Stimulated activated memory B cell treated with anti-CD40 and anti-IgM and Interleukin-4, amounts not matched to agents 10 μg/mL and 1 μg/mL and 100 μg/mL, for 72 hours (primary cell): ENCODE measurements around the gene HOXD1.

ENCODE experiments used
- ATAC-seq: fragments of 150-1000 bp; cut with Tn5 transposase; 2 replicates; pipeline ENCODE4 v1.10.0; 2021
- H3K27ac Mint-ChIP-seq: one replicate; pipeline ENCODE4 v1.8.0; 2022; ENCODE audit warnings: mild to moderate bottlenecking, mixed read lengths
- H3K27me3 Mint-ChIP-seq: one replicate; pipeline ENCODE4 v1.8.0; 2022; ENCODE audit warnings: mixed read lengths
- H3K36me3 Mint-ChIP-seq: one replicate; pipeline ENCODE4 v1.8.0; 2022; ENCODE audit warnings: mixed read lengths
- H3K4me1 Mint-ChIP-seq: one replicate; pipeline ENCODE4 v1.8.0; 2022; ENCODE audit warnings: mixed read lengths
- H3K4me3 Mint-ChIP-seq: one replicate; pipeline ENCODE4 v1.8.0; 2022; ENCODE audit warnings: mild to moderate bottlenecking, moderate library complexity, mixed read lengths
- H3K9me3 Mint-ChIP-seq: one replicate; pipeline ENCODE4 v1.8.0; 2022; ENCODE audit warnings: mixed read lengths

Gene HOXD1

DNA sequence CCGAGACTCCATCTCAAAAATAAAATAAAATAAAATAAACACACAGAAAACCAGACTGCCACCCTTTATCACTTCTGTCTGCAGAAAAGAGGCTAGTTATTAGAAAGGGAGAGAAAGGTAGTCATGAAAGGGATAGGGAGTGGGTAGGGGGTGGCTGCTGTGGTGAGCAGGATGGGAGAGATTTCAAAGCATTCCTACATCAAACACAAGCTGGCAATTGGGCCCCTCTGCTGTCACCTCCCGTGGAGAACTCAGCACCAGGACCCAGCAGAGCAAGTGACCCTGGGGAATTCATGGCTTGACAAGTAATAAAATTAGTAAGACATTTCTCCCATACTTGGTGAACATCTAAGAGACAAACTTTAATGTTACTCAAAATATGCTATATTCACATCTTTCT, 3.7 kb upstream of the HOXD1 start:
- Mint-ChIP-seq H3K27me3 (peaks cover 68% of the 10 kb centered on the region), H3K9me3 (no peaks in the 10 kb centered on the region), H3K4me3 (no peak overlapping the region), H3K36me3 (no peaks in the 10 kb centered on the region), H3K27ac (no peak overlapping the region), H3K4me1 (peaks cover 20% of the 10 kb centered on the region)
- ATAC-seq = no peak

DNA sequence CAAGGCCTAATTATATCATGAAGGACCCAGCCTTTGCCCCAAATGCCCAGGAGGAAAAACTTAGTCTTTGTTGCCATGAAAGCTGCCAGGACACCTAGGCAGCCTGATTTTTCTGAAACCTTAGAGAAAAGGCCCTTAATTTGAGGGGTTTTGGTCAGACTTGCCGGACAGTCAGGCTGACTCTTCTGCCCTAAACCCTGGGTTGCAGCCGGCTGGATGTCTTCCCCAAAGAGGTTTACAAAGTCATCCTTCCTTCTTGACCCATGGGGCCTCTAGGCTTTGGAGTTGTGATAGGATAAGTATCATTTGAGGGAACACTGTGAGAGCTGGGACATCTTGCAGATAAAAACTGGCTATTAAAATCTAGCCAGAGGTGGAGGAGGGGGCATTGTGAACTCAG, 2.4 kb upstream of the HOXD1 start:
- Mint-ChIP-seq H3K4me1 (peaks cover 23% of the 10 kb centered on the region), H3K9me3 (no peaks in the 10 kb centered on the region), H3K4me3 (no peak overlapping the region), H3K36me3 (no peaks in the 10 kb centered on the region), H3K27me3 (peaks cover 62% of the 10 kb centered on the region), H3K27ac (no peak overlapping the region)
- ATAC-seq = no peak

DNA sequence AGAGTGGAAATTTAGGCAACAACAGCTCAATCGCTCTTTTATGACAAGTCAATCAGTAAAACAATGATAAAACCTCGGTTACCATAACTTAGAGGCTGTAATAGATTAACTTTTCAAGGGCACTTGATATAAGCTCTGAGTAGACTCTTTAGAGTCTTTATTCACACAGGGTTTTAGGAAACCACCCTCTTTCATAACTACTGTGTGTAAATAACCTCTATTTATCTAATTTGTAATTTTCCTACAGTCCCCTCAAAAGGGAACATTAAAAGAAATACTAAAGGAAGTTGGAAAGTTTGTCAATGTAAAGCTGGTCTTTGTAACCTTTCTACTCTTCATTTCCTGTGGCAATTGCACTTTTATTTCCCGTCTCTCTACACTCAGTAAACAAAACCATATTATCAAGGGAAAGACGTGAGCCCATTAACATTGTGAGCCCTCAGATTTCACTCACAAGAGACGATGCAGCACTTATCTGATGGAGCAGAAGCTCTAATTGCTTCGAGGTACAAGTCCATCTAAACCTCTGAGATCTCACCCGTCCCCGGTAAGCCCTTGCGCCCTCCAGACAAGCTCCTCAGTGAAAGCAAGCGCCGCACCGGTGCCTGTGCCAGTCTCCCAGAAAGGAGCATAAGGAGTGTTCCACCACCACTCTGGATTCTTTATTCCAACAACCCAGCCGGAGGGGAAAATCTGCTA, 1.1 kb upstream of the HOXD1 start:
- ATAC-seq = no peak
- Mint-ChIP-seq H3K9me3 (no peaks in the 10 kb centered on the region), H3K27ac (no peak overlapping the region), H3K27me3 (peaks cover 57% of the 10 kb centered on the region), H3K36me3 (no peaks in the 10 kb centered on the region), H3K4me3 (peak overlapping the region; percentile 75), H3K4me1 (peaks cover 23% of the 10 kb centered on the region)

DNA sequence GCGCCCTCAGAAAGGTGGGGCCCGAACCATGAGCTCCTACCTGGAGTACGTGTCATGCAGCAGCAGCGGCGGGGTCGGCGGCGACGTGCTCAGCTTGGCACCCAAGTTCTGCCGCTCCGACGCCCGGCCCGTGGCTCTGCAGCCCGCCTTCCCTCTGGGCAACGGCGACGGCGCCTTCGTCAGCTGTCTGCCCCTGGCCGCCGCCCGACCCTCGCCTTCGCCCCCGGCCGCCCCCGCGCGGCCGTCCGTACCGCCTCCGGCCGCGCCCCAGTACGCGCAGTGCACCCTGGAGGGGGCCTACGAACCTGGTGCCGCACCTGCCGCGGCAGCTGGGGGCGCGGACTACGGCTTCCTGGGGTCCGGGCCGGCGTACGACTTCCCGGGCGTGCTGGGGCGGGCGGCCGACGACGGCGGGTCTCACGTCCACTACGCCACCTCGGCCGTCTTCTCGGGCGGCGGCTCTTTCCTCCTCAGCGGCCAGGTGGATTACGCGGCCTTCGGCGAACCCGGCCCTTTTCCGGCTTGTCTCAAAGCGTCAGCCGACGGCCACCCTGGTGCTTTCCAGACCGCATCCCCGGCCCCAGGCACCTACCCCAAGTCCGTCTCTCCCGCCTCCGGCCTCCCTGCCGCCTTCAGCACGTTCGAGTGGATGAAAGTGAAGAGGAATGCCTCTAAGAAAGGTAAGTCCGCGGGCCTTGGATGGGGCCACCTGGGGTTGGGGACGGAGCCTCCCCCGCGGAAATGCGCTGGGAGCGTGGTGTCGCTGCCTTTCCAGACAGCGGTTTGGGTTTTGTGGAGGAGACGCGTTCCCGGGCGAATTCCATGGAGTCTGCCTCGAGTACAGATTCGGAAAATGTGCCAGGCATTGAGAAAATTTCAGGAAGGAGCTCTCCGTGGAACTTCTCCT, 559 bp downstream of the HOXD1 start:
- H3K4me1 Mint-ChIP-seq = peaks cover 23% of the 10 kb centered on the region
- no peaks in the 10 kb centered on the region for H3K9me3 Mint-ChIP-seq
- no peaks in the 10 kb centered on the region for H3K36me3 Mint-ChIP-seq
- H3K27me3 Mint-ChIP-seq = peaks cover 64% of the 10 kb centered on the region
- peak; percentile 18 for ATAC-seq
- H3K4me3 Mint-ChIP-seq = peak overlapping the region; percentile 54
- H3K27ac Mint-ChIP-seq = no peak overlapping the region

DNA sequence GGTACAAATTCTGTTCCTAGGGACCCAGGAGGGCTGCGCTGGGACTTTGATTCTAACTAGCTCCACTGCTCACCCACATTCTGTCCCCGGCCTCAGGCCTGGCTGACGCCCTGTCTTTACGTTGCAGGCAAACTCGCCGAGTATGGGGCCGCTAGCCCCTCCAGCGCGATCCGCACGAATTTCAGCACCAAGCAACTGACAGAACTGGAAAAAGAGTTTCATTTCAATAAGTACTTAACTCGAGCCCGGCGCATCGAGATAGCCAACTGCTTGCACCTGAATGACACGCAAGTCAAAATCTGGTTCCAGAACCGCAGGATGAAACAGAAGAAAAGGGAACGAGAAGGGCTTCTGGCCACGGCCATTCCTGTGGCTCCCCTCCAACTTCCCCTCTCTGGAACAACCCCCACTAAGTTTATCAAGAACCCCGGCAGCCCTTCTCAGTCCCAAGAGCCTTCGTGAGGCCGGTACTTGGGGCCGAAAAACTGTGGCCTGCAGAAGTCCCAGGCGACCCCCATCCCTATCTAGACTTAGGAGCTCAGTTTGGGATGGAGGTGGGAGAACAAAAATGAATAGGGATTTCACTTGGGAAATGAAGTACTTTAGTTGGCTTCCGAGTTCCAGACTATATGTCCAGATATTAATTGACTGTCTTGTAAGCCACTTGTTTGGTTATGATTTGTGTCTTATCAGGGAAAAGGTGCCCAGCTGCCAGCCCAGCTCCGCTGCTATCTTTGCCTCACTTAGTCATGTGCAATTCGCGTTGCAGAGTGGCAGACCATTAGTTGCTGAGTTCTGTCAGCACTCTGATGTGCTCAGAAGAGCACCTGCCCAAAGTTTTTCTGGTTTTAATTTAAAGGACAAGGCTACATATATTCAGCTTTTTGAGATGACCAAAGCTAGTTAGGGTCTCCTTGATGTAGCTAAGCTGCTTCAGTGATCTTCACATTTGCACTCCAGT, 1.5 kb downstream of the HOXD1 start:
- Mint-ChIP-seq H3K27me3 (peaks cover 71% of the 10 kb centered on the region), H3K36me3 (no peaks in the 10 kb centered on the region), H3K4me3 (no peak overlapping the region), H3K9me3 (no peaks in the 10 kb centered on the region), H3K4me1 (peaks cover 23% of the 10 kb centered on the region), H3K27ac (no peak overlapping the region)
- ATAC-seq = no peak

DNA sequence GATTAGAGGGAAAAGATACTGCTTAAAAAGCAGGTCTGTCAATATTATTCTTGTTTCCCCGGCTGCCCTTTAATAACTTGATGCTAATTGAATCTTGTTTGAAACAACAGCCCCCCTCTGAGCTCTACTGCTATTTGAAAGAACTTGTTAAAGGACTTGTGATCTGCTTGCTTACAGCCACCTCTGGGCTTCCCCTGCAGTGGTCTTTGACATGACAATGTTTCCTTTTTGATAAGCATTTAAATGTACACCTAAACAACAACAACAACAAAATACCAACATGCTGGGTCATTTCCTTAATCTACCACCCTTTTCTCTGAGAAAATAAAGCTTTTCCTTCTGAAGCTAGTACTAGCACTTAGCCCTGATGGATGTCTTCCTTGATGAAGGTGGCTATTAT, 3.9 kb downstream of the HOXD1 start:
- ATAC-seq = no peak
- Mint-ChIP-seq H3K4me3 (no peak overlapping the region), H3K4me1 (peaks cover 21% of the 10 kb centered on the region), H3K36me3 (no peaks in the 10 kb centered on the region), H3K9me3 (no peaks in the 10 kb centered on the region), H3K27ac (no peak overlapping the region), H3K27me3 (peaks cover 70% of the 10 kb centered on the region)

DNA sequence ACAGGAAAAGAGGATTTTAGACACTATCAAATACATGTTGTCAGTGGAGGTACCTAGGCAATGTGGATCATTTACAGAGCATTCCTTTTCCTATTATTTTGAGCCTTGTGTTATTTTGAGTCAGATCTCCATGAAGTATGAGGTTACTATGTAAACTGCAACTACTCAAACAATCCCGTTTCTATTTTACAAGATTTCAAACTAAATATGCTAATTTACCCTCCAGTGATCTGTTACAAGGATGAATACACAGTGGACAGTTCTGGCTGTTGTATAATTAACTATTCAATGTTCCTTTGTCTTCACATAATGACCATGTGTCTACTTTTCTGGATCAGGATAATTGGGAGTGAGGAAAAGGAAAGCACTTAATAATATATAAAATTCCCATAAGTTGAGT, 4.6 kb downstream of the HOXD1 start:
- H3K9me3 Mint-ChIP-seq = no peaks in the 10 kb centered on the region
- no peak overlapping the region for H3K27ac Mint-ChIP-seq
- no peaks in the 10 kb centered on the region for H3K36me3 Mint-ChIP-seq
- peaks cover 70% of the 10 kb centered on the region for H3K27me3 Mint-ChIP-seq
- ATAC-seq = no peak
- no peak overlapping the region for H3K4me3 Mint-ChIP-seq
- peaks cover 14% of the 10 kb centered on the region for H3K4me1 Mint-ChIP-seq

DNA sequence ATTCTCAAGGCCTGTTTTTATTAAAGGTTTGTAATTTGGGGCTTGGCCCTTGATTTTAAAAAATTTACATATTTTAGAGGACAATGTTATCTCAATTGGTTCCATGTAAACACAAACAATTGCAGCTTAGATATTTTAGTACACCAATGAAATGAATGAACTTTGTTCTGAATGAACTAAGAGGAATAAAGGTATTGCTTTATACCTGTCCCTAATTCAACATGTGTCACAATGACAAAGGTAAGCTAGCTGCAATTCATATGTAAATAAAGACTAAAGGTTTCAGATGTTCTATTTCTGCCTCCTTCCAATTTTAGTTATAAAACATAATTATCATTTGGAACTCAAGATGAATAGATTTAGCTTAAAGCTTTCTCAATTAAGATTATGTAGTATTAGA, 11.4 kb downstream of the HOXD1 start:
- no peak overlapping the region for H3K4me3 Mint-ChIP-seq
- peaks cover 45% of the 10 kb centered on the region for H3K27me3 Mint-ChIP-seq
- no peaks in the 10 kb centered on the region for H3K4me1 Mint-ChIP-seq
- no peaks in the 10 kb centered on the region for H3K36me3 Mint-ChIP-seq
- H3K9me3 Mint-ChIP-seq = peaks cover 4% of the 10 kb centered on the region
- ATAC-seq = no peak
- no peak overlapping the region for H3K27ac Mint-ChIP-seq

DNA sequence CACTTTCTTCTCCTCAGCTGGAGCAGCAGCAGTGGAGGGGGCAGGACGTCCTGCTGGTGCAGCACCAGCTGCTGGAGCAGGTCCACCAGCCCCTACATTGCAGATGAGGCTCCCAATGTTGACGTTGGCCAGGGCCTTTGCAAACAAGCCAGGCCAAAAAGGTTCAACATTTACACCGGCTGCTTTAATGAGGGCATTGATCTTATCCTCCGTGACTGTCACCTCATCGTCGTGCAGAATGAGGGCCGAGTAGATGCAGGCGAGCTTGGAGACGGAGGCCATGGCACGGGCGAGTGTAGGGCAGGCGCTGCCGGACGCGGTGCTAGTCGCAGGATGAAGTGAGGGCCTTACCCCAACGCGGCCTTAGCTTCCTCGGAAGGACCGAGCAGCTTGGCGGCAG, 12.5 kb downstream of the HOXD1 start:
- Mint-ChIP-seq H3K27me3 (peaks cover 36% of the 10 kb centered on the region), H3K9me3 (peaks cover 4% of the 10 kb centered on the region), H3K4me1 (no peaks in the 10 kb centered on the region), H3K27ac (no peak overlapping the region), H3K4me3 (no peak overlapping the region), H3K36me3 (no peaks in the 10 kb centered on the region)
- ATAC-seq = no peak

DNA sequence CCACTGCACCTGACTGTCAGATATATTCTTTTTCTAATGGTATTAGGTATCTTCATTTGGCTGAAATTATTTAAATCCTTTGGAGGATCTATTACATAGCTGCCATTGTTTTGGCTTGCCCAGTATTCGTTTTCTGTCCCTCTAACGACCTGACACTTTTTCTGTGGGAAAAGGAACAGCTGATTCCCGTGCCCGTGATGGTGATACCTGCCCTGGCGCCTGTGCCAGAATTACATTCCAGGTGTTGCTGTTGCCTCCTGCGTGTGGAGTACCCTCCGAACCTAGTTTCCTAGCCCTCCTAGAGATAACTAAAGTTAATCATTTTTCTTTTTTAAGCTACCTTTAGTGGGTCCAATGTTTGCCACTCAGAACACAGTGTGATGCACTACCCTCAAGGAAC, 14.0 kb downstream of the HOXD1 start:
- peaks cover 4% of the 10 kb centered on the region for H3K9me3 Mint-ChIP-seq
- no peaks in the 10 kb centered on the region for H3K36me3 Mint-ChIP-seq
- no peaks in the 10 kb centered on the region for H3K4me1 Mint-ChIP-seq
- ATAC-seq = no peak
- H3K27me3 Mint-ChIP-seq = peaks cover 21% of the 10 kb centered on the region
- H3K27ac Mint-ChIP-seq = no peak overlapping the region
- H3K4me3 Mint-ChIP-seq = no peak overlapping the region

DNA sequence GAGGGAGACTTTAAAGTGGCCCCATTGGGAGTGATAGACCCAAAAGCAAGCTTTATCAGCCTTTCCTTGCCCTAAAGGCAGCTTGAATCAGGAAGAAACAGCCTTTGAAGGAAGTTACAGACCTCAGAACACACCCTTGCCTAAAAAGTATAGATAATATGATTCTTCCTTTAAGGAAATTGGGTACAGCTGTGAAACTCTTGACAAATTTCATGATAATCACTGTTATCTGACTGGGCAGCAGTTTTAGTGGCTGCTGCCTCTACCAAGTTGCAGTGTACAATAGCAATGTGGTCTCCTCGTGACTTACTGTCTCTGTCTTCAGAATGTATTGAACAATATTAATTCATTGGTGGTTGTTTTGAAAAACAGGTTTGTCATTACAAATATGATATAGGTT, 16.7 kb downstream of the HOXD1 start:
- Mint-ChIP-seq H3K4me3 (no peak overlapping the region), H3K36me3 (no peaks in the 10 kb centered on the region), H3K4me1 (no peaks in the 10 kb centered on the region), H3K9me3 (peaks cover 4% of the 10 kb centered on the region), H3K27me3 (peaks cover 21% of the 10 kb centered on the region), H3K27ac (no peak overlapping the region)
- no peak for ATAC-seq

DNA sequence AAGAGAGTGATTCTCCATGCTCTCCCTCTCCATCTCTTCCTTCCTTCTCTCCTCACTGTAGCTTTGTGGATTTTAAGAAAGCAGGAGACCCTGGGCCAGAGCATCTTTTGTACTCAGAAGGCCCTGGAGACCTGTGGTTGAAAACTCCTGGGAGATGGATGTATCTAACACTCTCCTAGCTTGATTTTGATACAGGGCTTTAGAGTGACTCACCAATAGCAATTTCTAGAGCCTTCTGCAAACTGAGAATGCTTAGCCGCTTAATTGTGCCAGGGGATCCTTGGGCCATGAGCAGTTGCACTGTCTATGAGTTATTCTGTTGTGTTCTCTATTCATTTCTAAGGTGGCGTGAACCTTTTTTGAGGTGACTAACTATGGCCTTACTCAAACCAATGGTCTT, 17.7 kb downstream of the HOXD1 start:
- ATAC-seq = no peak
- no peaks in the 10 kb centered on the region for H3K36me3 Mint-ChIP-seq
- peaks cover 15% of the 10 kb centered on the region for H3K27me3 Mint-ChIP-seq
- H3K27ac Mint-ChIP-seq = no peak overlapping the region
- H3K9me3 Mint-ChIP-seq = peaks cover 4% of the 10 kb centered on the region
- H3K4me1 Mint-ChIP-seq = no peaks in the 10 kb centered on the region
- H3K4me3 Mint-ChIP-seq = no peak overlapping the region

DNA sequence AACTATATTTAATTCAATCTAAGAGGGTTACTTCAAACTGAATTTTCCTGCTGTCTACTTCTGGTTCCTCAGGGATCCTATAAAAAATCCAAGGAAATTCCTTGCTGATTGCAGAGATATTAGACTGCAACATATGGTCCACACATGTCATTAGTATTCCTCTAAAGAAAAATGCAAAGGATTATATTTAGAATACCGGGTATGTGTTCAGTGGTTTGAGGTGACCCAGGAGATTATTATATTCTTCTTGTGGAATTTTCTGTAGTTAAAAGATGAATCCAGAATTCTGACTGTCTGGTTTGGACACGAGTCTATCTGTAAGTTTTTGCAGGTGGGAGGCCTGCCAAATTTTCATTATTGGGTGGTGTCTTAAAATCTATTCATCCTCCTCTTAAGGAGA, 18.2 kb downstream of the HOXD1 start:
- Mint-ChIP-seq H3K4me3 (no peak overlapping the region), H3K27me3 (peaks cover 14% of the 10 kb centered on the region), H3K4me1 (no peaks in the 10 kb centered on the region), H3K36me3 (no peaks in the 10 kb centered on the region), H3K27ac (no peak overlapping the region), H3K9me3 (peaks cover 4% of the 10 kb centered on the region)
- ATAC-seq = no peak

DNA sequence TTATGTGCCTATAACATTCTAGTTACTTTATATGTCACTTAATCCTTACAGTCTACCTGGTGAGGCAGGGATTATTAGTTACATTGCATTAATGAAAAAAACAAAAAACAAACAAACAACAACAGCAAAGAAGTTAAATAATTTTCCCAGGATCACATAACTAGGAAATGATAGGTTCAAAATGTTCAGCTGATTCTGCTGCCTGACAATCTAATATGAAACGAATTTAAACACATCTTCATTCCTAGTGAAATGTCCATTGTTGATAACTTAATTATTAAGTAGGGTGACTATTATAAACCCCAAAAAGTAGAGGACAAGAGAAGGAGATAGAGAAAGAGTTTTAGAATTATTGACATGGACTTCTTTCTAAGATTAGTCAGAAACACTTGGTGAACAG, 22.6 kb downstream of the HOXD1 start:
- Mint-ChIP-seq H3K27me3 (peaks cover 14% of the 10 kb centered on the region), H3K4me3 (no peak overlapping the region), H3K9me3 (no peaks in the 10 kb centered on the region), H3K36me3 (no peaks in the 10 kb centered on the region), H3K27ac (no peak overlapping the region), H3K4me1 (no peaks in the 10 kb centered on the region)
- ATAC-seq = no peak

DNA sequence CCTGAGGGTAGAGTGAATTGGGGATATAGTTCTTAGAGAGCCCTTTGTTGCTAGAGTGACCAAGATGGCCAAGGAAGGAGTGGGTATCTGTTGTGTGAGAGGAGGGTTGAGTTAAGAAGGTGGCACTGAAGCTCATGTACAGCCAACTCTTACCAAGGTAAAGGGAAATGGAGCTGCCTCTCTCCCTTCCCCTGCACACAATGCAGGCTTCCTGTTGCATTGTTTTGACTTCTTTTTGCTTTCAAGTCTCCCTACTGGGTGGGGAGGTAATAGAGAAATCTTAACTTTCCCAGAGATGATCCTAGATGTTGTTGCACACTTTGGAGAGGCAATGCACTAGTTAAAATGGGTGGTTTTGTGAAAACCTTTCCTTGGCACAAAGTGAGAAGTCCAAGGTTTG, 23.8 kb downstream of the HOXD1 start:
- Mint-ChIP-seq H3K9me3 (no peaks in the 10 kb centered on the region), H3K36me3 (no peaks in the 10 kb centered on the region), H3K4me3 (no peak overlapping the region)

More for the DNA sequence above, 23.8 kb downstream of the HOXD1 start:
- Mint-ChIP-seq H3K27ac (no peak overlapping the region), H3K4me1 (no peaks in the 10 kb centered on the region), H3K27me3 (peaks cover 14% of the 10 kb centered on the region)
- ATAC-seq = no peak
